ENCODE results near the gene LUC7L3. TPM values are rescaled to one million over a fixed set of nuclear protein-coding genes. Genes with fewer than 3 reads are reported as not detected.

LUC7L3 gene
- total and polyA plus RNA-seq, 2 donors (not counting 1 experiment from before 2014, with no cell fraction given): 42.9 to 311 TPM

GRCh38 chr17:50684288-50684611, 35.2 kb upstream of the LUC7L3 start:
- H3K27ac ChIP-seq (ENCODE audit: low read length in 2 of 2): no peak overlapping the region
- no peaks in the 10 kb centered on the region for H3K79me2 ChIP-seq (ENCODE audit: control insufficient read depth, insufficient read depth, low read length)
- POLR2A ChIA-PET: no interaction called here
- CTCF ChIA-PET: no interaction called here
- intact Hi-C loops (cut with micrococcal nuclease): no loop called here
- H3K9ac ChIP-seq (ENCODE audit: low read length): no peak overlapping the region
- TF ChIP-seq EZH2 (IDR thresholded peaks at IDR 0.05; ENCODE audit: borderline replicate concordance, insufficient read depth, low read depth, low read length, poor library complexity, severe bottlenecking): no peak
- TF ChIP-seq CTCF (IDR thresholded peaks at IDR 0.05): no peak
- DNase-seq (no peak), ATAC-seq (ENCODE audit: low read depth) (no peak)
- no peak overlapping the region for H3K4me2 ChIP-seq (replicated peaks; ENCODE audit: low read depth, low read length, poor library complexity, severe bottlenecking)
- Mint-ChIP-seq H3K9me3 (ENCODE audit: insufficient read depth) (no peaks in the 10 kb centered on the region), H3K27ac (no peak overlapping the region), H3K4me3 (no peak overlapping the region), H3K27me3 (peaks cover 31% of the 10 kb centered on the region), H3K4me1 (peaks cover 4% of the 10 kb centered on the region)
- peaks cover 0 to 4% (median 0%) of the 10 kb centered on the region in 4 experiments for H3K27me3 ChIP-seq (replicated peaks in 1 of 4; ENCODE audit: control extremely low read depth in 1 of 4, control insufficient read depth in 3 of 4, insufficient read depth in 4 of 4, low read length in 3 of 4)
- no peaks in the 10 kb centered on the region for H3K36me3 ChIP-seq (replicated peaks in 1 of 2; ENCODE audit: control extremely low read depth in 1 of 2, control insufficient read depth in 1 of 2, extremely low read depth in 1 of 2, insufficient read depth in 2 of 2, low read length in 1 of 2)
- no peaks in the 10 kb centered on the region for H3K9me3 ChIP-seq (ENCODE audit: control extremely low read depth in 1 of 3, control insufficient read depth in 2 of 3, insufficient read depth in 1 of 3, low read length in 2 of 3)
- WGBS (ENCODE audit: insufficient coverage): 100% methylated on average over 5 of the region's 5 CpGs
- H2AFZ ChIP-seq (ENCODE audit: insufficient read depth, low read depth, low read length, poor library complexity, severe bottlenecking): no peak overlapping the region
- H3K4me3 ChIP-seq (ENCODE audit: control extremely low read depth in 1 of 5, extremely low read depth in 1 of 5, insufficient read depth in 1 of 5, low read depth in 2 of 5, low read length in 4 of 5): no peak overlapping the region
- peaks cover 0 to 3% of the 10 kb centered on the region in 2 donors for H3K4me1 ChIP-seq (ENCODE audit: control insufficient read depth in 2 of 2, insufficient read depth in 2 of 2, low read length in 2 of 2)
- no peaks in the 10 kb centered on the region for H4K20me1 ChIP-seq (ENCODE audit: control insufficient read depth, insufficient read depth, low read length, poor library complexity, severe bottlenecking)

- Mint-ChIP-seq H3K9me3 (ENCODE audit: insufficient read depth) (no peaks in the 10 kb centered on the region), H3K27ac (no peak overlapping the region), H3K4me3 (no peak overlapping the region), H3K4me1 (peaks cover 4% of the 10 kb centered on the region), H3K27me3 (peaks cover 27% of the 10 kb centered on the region)
- peaks cover 0 to 3% of the 10 kb centered on the region in 2 donors for H3K4me1 ChIP-seq (ENCODE audit: control insufficient read depth in 2 of 2, insufficient read depth in 2 of 2, low read length in 2 of 2)
- 92% methylated on average over 15 of the region's 15 CpGs for WGBS (ENCODE audit: insufficient coverage)
- no peak overlapping the region for H3K9ac ChIP-seq (ENCODE audit: low read length)
- ATAC-seq (ENCODE audit: low read depth) (no peak), DNase-seq (no peak)
- TF ChIP-seq CTCF (IDR thresholded peaks at IDR 0.05) (no peak), EZH2 (IDR thresholded peaks at IDR 0.05; ENCODE audit: borderline replicate concordance, insufficient read depth, low read depth, low read length, poor library complexity, severe bottlenecking) (no peak)
- CTCF ChIA-PET: no interaction called here
- no peak overlapping the region for H2AFZ ChIP-seq (ENCODE audit: insufficient read depth, low read depth, low read length, poor library complexity, severe bottlenecking)
- H3K27ac ChIP-seq (ENCODE audit: low read length in 2 of 2): no peak overlapping the region
- POLR2A ChIA-PET: no interaction called here
- intact Hi-C loops (cut with micrococcal nuclease): no loop called here
- no peaks in the 10 kb centered on the region for H3K36me3 ChIP-seq (replicated peaks in 1 of 2; ENCODE audit: control extremely low read depth in 1 of 2, control insufficient read depth in 1 of 2, extremely low read depth in 1 of 2, insufficient read depth in 2 of 2, low read length in 1 of 2)
- no peak overlapping the region for H3K4me2 ChIP-seq (replicated peaks; ENCODE audit: low read depth, low read length, poor library complexity, severe bottlenecking)
- H3K79me2 ChIP-seq (ENCODE audit: control insufficient read depth, insufficient read depth, low read length): no peaks in the 10 kb centered on the region
- peaks cover 0 to 4% (median 0%) of the 10 kb centered on the region in 4 experiments for H3K27me3 ChIP-seq (replicated peaks in 1 of 4; ENCODE audit: control extremely low read depth in 1 of 4, control insufficient read depth in 3 of 4, insufficient read depth in 4 of 4, low read length in 3 of 4)
- H3K4me3 ChIP-seq (ENCODE audit: control extremely low read depth in 1 of 5, extremely low read depth in 1 of 5, insufficient read depth in 1 of 5, low read depth in 2 of 5, low read length in 4 of 5): no peak overlapping the region
- no peaks in the 10 kb centered on the region for H3K9me3 ChIP-seq (ENCODE audit: control extremely low read depth in 1 of 3, control insufficient read depth in 2 of 3, insufficient read depth in 1 of 3, low read length in 2 of 3)
- H4K20me1 ChIP-seq (ENCODE audit: control insufficient read depth, insufficient read depth, low read length, poor library complexity, severe bottlenecking): no peaks in the 10 kb centered on the region
These were observed 34.6 kb upstream of the LUC7L3 start for GRCh38 chr17:50684612-50685333.

Data from B cell (primary cell).